GM21723 (cell line): ENCODE measurements around the gene TJP2.
A peak's percentile ranks its signal among the peaks of the same experiment; 100 is the strongest.

ENCODE experiments used
- ATAC-seq: cut with Tn5 transposase; IDR thresholded peaks from one replicate; pipeline ENCODE4 v1.9.1; 2021; ENCODE audit warnings: mild to moderate bottlenecking, moderate library complexity; ENCODE audit not compliant: unreplicated experiment

Gene TJP2

DNA sequence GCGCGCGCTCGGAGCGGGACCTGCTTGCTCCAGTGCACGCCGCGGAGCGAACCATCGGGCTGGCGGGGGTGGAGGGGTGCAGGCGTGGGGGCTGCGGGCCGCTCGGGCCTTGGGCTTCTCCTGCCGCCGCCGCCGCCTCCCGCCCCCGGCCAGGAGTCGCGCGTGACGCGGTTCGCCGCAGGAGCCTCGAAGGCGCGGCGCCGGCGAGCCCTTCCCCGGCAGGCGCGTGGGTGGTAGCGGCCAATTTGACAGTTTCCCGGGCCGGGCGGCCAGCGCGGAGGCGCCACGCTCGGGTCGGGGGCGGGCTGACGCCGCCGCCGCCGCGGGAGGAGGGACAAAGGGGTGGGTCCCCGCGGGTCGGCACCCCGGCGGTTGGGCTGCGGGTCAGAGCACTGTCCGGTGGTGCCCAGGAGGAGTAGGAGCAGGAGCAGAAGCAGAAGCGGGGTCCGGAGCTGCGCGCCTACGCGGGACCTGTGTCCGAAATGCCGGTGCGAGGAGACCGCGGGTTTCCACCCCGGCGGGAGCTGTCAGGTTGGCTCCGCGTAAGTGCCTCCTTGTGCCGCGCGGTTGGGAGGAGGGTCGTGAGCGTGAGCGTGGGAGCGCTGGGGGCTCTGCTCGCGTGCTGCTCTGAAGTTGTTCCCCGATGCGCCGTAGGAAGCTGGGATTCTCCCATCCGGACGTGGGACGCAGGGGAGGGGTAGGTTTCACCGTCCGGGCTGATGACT lies at the start of gene TJP2:
TSS of gene TJP2 (plus strand) at position 387 of the 725 bp plus-strand sequence. CDS start at position 483, 96 bp downstream.
- ATAC-seq = peak; percentile 41

DNA sequence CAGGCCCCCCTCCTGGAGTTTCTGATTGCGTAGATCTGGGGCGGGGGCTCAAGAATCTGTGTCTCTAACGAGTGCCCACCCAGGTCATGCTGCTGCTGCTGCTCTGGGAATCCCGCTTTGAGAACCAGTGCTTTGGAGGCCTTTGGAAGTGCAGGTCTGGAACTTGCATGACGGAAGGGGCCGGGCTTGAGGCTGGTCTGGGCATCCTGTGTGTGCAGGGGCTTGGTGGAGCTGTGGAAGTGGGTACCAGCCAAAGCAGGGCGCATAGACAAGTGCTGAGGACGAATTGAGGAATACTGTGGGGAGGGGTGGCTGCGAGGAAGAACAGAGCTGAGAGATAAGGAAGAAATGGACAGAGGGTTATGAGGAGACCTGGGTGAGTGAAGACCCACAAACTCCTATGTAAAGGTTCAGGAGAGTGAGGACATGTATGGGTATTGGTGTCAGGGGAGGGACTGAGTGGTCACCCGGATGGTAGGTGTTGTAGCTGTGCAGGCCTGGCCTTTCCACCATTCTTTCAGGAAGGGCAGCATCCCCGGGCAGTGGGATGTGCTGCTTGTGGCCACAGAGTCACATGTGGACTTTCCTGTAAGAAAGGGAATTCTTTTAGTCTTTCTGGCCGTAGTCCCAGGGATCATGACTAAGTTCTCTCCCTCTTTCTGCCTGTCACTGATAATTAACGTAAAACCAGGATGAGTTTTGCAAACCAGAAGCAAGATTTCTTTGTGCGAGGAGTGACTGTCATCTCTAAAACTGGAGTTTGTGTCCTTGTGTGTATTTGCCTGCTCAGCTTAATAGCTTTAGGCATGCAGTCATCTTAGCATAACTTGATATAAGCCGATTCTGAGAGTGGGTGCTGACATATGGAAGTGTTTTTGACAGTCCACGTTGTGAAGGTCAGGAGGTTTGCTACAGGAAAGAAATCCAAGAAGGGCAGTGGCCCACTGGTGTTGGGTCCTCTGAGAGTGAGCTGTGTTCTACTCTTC lies 43.3 kb upstream of the TJP2 start:
- ATAC-seq = no peak

DNA sequence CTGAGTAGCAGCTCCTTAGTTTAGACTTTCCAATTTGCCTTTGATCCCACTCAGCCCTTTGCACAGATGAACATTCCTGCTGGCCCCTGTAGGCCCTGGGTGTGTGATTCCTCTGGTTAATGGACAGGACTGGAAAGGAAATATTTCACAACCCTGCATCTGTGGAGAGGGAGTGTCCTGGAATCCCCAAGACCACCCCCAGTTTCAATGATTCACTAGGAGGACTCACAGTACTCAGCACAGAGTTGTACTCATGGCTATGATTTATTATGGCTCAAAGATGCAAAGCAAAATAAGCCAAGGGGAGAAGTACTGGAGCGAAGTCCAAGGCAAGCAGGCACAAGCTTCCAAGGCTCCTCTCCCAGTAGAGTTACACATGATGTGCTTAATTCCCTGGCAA lies 42.4 kb upstream of the TJP2 start:
- no peak for ATAC-seq

DNA sequence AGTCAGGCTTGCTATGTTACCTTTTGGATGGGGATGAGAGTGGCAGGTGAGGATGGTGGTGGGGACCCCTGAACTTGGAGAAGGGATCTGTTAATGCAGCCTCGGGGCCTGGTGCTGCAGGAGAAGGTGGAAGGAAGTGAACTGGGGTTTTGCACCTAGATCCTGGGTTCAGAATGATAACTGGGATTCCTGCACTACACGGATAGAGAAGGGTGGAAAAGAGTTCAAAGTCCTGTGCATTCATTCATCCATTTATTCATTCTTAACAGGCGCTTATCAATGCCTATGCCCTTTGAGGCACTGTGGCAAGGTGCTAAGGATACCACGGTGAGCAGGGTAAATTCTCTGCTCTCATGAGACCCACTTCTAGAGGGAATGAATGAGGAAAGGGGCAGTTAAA lies 41.7 kb upstream of the TJP2 start:
- ATAC-seq = no peak

DNA sequence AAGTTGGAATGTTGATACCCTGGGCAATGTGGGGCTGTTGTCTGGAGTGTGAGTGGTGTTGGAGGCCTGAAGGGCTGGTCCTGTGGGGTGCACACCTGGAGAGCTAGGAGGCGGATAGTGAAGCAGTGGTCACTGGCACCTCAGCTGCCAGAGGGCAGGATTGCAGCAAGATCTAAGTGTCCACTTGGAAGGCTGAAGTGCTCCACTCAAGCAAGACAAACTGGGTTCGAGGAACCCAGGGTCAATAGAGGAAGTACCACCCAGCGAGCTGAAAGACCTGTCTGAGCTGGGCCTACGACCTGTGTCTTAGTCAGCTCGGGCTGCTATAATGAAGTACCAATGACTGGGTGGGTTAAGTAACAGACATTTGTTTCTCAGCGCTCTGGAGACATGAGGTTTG lies 39.7 kb upstream of the TJP2 start:
- ATAC-seq = no peak

DNA sequence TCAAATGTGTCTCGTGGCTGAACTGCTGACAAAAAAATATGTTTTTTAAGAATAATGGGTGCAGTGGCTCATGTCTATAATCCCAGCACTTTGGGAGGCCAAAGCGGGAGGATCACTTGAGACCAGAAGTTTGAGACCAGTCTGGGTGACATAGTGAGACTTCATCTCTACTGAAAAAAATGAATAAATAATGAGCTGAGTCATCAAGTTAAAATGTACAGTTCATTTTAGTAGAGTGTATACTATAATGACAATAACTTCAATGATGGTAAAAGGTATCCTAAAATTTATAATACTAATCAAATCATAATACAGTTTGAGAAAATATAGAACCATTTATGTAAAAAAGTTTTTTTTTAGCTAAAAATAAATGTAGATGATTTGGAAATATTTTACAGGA lies 37.9 kb upstream of the TJP2 start:
- ATAC-seq = no peak

DNA sequence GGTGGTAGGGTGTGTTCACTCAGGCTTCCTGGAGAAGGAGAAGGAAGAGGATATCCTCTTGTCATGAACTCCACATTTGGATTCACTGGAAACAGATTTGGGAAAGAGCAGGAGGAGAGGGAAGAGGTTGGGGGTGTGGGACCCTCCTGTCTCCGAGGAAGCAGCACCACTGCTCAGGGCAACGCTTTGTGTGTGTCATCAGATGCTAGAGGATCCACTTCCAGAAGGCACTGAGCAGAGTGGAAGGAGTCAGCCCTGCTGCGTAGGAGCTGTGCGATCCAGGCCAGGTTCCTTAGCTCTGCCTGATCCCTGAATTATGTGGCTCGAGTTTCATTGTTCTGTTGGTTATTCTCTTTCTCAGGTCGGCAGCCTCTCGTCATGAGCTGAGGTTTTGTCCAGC lies 37.3 kb upstream of the TJP2 start:
- ATAC-seq = no peak

DNA sequence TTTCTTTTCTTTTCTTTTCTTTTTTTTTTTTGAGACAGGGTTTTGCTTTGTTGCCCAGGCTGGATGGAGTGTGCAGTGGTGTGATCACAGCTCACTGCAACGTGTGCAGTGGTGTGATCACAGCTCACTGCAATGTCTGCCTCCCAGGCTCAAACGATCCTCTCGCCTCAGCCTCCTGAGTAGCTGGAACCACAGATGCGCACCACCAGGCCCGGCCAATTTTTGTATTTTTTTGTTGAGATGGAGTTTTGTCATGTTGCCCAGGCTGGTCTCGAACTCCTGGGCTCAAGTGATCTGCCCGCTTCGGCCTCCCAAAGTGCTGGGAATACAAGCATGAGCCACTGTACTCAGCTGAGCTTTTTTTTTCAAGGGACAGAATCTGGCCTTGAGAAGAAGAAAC lies 36.8 kb upstream of the TJP2 start:
- no peak for ATAC-seq

DNA sequence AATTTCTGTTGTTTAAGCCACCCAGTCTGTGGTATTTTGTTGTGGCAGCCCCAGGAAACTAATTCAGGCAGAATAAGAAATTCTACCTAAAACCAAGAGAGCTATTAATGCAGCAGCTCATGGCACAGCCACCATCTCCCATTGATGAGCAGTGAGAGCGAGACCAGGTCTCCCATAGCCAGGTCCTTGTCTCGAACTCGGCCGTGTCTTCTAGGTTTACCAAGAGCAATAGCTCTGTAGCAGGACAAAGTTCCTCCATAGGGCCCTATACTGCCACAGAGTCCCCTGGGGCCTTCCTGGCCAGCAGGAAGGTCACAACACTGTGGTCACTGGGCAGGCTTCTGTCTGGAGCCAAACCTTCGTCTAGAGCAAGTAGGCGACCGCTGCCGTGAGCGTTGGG lies 34.5 kb upstream of the TJP2 start:
- no peak for ATAC-seq

DNA sequence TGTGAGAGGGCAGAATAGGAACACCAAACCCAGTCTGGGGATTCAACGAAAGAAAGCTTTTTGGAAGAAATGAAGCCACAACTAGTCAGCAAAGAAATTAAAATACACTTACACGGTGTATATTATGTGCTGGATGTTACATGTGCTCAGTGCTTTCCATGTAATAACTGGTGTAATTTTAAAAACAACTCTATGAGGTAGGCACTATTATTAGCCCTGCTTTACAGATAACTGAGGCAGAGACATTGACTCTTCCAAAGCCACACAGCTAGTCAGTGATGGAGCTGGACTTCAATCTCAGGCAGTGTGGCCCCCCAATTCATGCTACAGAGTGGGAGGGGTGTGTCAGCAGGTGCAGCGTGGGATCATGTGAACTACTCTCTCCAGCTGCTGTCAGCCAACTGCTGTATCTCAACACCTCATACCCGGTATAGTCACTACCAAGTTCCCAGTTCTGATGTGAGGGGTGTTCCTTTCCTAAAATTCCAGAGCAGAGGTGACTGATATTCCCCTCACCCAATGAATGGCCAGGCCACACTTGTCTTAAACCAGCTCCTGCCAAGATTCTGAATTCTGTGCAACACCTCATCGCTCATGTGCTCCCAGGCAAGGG lies 33.8 kb upstream of the TJP2 start:
- no peak for ATAC-seq

DNA sequence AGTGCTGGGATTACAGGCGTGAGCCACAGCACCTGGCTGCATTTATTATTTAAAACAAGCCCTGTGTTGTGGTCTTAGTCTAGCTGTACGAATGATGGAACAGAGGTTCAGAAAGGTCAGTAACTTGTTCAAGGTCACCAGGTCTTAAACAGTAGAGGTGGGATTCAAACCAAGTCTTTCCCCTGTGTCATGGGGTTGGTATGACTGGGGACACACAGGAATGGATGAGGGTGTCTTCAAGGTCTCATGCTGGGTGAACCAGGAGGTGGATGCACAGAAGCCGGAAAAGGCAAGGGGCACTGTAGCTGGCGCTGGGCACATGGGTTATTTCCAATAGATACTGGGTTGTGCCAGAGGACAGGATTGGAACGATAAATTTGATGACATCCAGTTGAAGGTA lies 32.2 kb upstream of the TJP2 start:
- no peak for ATAC-seq

DNA sequence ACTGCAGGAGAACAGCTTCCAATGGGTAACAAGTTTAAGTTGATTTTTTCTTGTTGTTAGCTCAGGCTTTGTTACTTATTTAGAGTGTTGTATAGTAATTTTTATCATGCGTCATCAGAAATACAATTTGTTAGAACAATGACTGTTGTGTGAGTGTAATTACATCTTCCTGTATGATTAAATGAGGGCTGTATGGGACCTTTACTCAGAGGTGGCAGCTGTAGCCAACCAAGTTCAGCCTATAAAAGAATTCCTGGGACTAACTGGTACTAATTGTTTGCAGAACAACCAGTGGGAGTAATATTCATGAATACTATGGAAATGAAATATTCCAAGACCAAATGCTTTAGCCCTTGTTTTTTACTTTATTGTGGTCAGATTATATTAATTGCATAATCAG lies 30.8 kb upstream of the TJP2 start:
- no peak for ATAC-seq

DNA sequence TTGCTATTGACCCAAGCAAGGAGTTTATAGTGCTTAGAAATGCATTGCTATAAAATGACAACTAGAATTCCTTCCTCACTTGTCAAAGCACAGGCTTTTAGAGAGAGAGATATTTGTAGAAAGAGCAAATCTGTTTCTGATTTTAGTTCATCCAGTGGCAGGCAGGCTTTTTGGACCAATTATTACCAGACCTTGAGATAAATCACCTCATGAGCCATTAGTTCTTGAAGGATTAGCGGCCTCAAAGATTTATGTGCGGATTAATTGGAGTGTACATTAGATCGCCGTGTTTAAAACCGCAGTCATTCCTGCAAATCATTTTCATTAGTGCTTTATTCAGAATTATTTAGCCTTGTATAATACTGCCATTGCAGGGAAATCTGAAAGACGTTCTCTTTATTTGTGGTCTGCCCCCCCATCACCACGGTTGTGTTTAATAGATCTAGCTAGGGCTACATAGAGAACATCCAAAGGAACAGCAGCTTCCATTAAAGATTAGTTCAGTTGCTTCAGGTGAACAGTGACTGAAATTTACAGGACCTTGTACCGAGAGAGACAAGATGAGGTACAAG lies 28.8 kb upstream of the TJP2 start:
- no peak for ATAC-seq

DNA sequence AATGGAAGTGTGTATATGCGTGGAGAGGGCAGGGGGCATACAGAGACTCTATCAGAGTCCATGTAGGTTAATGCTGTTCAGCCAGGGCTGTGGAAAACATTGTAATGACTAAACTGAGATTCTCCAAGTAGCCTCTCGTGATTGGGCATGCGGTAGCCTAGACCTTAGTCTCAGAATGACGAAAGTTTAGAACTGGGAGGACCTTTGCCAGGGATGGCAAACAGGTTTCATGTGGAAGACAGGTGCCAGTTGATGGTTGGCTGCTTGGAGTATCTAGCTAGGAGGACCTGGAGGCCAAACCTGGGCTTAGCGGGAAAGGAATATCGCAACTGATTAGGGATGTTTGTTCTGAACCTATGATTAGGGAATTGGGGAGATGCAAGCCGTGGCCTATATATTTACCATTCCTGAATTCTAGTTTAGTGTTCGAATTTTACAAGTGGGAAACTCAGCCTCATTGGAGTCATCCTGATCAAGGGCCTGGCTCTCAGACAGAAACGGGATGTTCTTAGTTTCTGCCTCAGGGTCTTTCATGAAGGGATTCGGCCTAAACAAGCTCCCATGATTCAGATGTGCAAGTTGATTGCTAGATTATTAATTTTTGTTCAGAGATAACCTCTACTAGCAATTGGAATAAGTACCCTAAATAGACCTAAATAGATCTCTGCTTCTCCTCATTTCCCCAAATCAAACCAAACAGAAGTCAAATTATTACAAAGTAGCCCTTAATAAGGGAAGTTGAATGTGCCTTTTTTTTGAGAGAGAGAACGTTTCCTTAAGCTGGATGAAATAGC lies 26.8 kb upstream of the TJP2 start:
- ATAC-seq = no peak

DNA sequence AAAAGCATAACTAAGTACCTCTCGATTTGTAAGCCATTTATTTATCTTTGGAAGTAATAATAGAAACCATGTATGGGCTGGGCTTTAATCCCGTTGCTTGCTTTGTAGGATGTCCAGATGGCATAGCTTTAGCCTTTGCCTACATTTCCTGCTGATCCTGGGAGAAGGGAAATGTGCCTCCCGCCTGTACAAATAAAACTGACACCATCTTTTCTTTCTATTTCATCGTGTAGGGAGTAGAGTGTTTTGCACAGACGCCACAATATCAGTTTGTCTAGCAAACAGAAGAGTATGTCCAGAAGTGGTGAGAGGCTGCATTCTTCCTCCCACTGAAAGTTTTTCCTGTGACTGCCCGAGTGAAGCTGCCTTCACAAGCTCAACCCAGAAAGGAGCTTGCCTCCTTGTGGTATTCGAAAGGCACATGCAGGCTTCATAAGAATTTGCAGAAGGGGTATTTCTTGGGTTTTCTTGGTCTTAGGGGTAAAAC lies 24.7 kb upstream of the TJP2 start:
- no peak for ATAC-seq

DNA sequence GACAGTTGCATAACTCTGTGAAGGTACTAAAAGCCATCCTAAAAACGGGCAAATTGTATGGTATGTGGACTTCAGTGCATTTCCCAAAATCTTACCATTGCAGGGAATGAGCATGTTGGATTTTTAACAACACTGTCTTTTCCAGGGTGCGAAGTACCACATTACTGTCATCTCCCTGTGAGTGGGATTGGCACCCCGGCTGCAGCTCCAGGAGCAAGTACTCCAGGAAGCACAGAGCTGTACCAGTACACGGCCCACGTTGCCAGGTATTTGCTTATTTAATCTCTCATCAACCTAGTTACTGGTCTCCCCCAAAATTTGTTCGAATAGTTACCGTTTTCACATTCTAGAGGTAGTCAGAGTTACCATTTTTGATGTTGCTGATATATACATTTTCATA lies 22.6 kb upstream of the TJP2 start:
- no peak for ATAC-seq

DNA sequence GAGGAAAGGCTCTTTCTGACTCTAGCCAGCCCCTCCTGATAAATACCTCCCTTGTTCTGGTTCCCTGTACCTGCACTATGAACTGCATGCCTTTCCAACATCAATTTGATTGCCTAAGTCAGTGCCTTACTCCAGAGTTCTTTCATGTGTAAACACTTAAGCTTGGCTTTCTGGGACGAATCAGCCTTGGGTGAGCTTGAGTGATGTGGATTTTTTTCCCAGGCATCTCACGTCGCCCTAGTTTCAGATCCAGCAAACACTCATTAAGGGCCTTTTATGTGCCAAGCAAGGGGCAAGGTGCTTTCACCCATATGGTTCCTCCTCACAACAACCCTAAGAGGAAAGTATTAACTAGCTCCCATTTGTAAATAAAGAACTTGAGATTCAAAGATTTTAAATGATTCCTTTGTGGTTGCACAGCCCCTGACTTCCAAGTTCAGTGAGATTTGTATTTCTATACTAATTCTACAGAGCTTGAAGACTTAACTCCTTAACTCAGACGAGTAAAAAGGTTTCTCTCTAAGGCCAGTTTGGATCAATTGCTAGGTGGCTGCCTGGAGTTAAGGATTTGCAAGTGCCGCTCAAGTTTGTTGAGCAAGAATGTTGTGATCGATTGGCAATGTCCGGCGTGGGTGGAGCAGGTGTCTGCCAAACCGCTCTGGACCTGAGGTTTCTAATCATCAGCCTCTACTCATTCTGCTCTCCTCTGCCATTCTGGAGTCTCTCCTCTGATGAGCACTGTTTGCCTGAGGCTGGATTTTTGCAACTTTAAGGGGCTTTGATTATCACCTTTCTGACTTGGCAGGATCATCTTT lies 20.2 kb upstream of the TJP2 start:
- no peak for ATAC-seq

DNA sequence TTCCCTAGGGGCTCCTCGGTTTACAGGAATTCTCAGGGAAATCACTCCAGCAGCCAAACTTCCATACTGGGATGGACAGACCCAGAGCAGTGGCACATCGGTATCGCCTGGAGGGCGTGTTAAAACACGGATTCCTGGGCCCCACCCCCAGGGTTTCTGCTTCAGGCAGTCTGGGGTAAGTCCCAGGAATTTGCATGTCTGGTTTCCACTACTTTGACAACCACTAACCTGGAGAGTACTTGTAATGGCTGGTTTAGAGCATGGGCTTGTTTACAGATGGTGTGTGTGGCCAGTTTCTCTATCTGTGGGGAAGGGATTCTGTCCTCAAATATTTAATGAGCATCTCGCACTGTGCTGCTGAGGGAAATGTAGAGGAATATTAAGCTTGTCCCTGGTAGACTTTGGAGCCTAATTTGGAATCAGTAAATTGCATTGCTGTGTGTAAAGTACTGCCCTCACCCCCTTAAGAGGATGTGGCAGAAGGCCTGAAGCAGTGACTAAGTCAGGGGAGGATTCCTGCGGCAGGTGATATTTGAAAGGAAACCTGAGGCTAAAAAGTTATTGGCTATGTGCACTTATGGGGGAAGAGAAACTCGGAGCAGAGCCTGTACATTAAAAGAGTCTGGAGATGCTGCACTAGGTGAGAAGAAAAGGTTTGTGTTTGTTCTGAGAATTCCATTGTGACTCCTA lies 18.6 kb upstream of the TJP2 start:
- ATAC-seq = peak; percentile 99
